LoVo (cell line): ENCODE measurements around the gene TTC27.
"Not testable (repeated sequence)": the region's sequence is repeated elsewhere in the genome, so short reads cannot be mapped to it uniquely, and the experiment has no call there.

Experiments
- DNase-seq: peaks from one replicate; pipeline ENCODE4 v3.0.0-alpha.2; 2016; ENCODE audit warnings: low spot score

TTC27 gene

GRCh38 chr2:32852856-32853255 lies 225.0 kb downstream of the TTC27 start:
- no peak for DNase-seq

- DNase-seq: no peak
Observed at GRCh38 chr2:32856891-32857290, 229.0 kb downstream of the TTC27 start.

- DNase-seq: no peak
Observed at GRCh38 chr2:32858713-32859112, 230.9 kb downstream of the TTC27 start.

- DNase-seq: no peak
Observed at GRCh38 chr2:32860385-32860784, 232.5 kb downstream of the TTC27 start.

GRCh38 chr2:32862269-32863055 lies 234.6 kb downstream of the TTC27 start:
- DNase-seq: no peak

- no peak for DNase-seq
Observed at GRCh38 chr2:32863326-32863725, 235.5 kb downstream of the TTC27 start.

- no peak for DNase-seq
Observed at GRCh38 chr2:32863803-32864202, 236.0 kb downstream of the TTC27 start.

GRCh38 chr2:32864334-32865111 lies 236.7 kb downstream of the TTC27 start:
- DNase-seq: no peak

- DNase-seq: peak; percentile 62
Observed at GRCh38 chr2:32865399-32866068, 237.7 kb downstream of the TTC27 start.

GRCh38 chr2:32866462-32866861 lies 238.6 kb downstream of the TTC27 start:
- DNase-seq: not testable (repeated sequence)
